ENCODE data around the gene NDE1. TPM values are rescaled to one million over a fixed set of nuclear protein-coding genes. Genes with fewer than 3 reads are reported as not detected.
"Not testable (repeated sequence)": the region's sequence is repeated elsewhere in the genome, so short reads cannot be mapped to it uniquely, and the experiment has no call there.

Gene NDE1, protein sequence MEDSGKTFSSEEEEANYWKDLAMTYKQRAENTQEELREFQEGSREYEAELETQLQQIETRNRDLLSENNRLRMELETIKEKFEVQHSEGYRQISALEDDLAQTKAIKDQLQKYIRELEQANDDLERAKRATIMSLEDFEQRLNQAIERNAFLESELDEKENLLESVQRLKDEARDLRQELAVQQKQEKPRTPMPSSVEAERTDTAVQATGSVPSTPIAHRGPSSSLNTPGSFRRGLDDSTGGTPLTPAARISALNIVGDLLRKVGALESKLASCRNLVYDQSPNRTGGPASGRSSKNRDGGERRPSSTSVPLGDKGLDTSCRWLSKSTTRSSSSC
- 17.5 and 22.0 TPM in 2 replicates for total RNA-seq

DNA sequence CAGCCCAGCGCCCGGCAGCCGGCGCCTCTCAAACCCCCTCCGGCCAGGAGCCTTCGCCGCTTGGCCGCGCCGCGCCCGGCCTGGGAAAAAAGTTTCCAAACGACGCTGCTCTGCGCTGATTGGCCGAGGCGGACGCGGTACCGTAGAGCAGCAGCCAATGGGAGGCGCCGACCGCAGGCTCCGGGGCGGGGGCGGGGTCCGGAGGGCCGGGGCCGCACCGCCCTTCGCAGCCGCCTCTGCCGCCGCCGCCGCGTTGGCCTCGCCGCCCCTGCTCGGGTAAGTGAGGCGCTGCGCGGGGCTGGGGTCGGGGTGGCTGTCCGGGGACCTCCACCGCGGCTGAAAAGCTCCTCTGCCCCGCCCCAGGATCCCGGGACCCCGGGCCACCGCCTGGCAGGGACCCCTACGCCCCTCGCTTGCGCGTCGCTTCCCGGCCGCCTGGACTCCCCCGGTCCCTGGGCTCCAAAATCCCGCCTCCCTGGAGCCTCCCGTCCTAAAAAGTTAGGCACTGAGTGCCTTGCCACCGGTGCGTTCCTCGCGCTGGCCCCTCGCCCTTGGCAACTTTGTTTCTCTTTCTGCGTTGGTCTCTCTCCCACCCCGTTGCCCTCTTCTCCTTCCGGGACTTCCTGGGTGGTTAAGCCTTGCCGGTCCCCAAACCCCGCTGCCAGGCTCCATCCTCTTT lies at the start of gene NDE1:
TSS of gene NDE1 (plus strand) at position 227 of the 679 bp plus-strand sequence. CDS start 14,534 bp downstream, outside the sequence.
- peak; percentile 92 to 93 for DNase-seq (ENCODE audit: low read depth in 2 of 2)

DNA sequence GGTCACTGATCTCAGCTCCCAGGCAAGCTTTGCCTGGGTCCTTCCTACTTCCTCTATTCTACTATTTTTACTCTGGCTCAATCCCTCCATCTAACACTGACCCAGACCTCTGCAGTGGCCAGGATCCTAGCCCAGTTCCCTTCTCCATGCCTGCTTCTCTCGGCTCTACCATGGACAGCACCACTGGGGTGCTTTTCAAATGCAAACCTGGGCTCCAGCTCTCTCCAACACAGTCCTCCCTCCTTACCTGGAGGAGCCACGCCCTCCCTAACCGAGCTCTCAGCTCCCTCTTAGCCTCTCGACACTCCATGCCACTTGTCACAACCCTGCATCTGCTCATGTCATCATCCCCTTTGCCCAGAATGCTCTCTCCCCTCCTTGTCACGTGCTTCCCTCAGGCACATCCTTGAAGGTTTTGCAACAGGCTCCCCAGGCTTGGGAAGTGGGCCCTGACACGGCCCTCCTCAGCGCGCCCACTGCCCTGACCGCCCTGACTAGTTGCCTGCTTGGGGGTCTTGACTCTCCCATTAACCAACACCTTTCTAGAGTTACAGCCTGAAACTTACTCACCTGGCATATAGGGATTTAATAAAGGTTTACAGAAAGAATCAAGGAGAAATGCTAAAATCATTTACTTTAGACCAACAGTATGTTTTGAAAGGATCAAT lies 48.7 kb upstream of the NDE1 start:
- DNase-seq (ENCODE audit: low read depth in 2 of 2): no peak

GRCh38 chr16:15602285-15603044 lies 47.6 kb upstream of the NDE1 start:
- DNase-seq (ENCODE audit: low read depth in 2 of 2): no peak

DNA sequence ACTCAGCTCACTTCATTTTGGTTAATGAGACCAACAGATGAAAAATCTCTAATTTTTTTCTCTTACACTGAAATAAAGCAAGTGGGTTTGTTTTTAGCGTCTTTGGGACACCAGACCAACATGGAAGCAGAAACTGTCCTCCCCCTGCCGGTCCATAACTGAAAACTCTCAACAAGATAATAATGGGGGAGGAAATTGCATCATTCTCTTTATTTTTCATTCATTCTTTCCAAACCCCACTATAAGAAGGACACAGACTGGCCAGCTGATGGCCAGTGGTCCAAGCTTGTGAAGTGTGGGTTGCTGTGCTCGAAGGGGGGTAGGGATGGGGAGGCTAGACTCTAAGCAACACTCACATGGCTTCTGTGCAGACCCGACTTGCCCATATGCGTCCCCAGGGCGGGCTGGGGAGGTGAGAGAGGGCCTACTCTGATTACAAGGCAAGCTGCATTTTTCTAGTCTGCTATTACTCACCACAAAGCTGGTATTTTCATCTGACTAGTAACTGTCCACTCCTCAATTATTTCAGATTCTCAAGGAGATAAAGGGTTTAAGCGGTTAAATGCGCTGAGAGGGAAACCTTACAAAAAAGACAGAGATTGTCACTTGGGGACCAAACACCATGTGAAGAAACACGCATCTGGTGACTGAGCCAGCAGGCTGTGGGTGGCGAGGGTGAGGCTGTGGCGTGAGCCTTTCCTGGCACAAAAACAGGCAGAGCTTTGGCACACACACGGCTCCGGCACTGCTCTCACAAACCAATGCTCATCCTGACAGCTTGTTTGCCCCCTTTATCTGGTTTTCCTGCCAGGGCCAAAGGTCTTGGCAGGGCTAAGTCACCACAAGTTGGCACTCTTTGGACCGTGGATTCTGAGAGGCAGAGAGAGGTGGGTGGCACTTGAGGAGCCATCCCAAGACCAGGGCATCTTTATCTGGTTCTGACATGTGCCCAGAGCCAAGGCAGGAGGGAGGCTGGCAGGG lies 45.3 kb upstream of the NDE1 start:
- peak in 1 of 2 donors; percentile 45 for DNase-seq (ENCODE audit: low read depth in 2 of 2)

GRCh38 chr16:15605839-15606517 lies 44.1 kb upstream of the NDE1 start:
- no peak for DNase-seq (ENCODE audit: low read depth in 2 of 2)

DNA sequence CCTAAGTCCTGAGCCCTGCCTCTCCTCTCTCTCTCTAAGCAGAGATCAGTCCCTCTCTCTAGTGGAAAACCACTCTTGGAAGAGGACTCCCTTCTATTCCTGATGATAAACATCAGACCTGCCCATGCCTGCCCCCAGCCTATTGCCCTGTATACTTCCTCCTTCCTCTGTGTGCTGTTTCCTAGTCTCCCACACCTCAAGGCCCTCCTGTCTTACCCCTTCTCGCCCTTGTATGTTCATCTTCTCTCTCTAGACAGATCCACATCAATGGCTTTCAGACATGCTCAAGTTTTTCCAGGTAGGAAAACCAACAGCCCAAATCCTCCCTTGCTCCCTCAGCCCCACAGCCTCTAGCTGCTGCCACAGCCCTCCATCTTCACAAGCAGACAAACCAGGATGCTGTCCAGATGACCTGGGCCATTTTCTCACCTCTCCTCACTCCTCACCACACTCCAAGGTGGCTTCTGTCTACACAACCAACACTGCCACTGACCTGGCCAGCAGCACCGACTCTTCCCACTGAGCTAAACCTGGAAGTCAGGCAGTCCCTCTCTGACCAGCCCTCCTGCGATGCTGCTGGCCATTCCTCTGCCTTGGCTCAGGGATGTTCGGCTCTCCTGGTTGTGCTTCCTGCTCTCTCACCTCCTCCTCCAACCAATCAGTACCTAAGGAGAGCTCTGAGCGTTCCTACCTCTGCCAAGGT lies 43.4 kb upstream of the NDE1 start:
- DNase-seq (ENCODE audit: low read depth in 2 of 2): no peak

GRCh38 chr16:15607221-15607699 lies 42.8 kb upstream of the NDE1 start:
- not testable (repeated sequence) for DNase-seq (ENCODE audit: low read depth in 2 of 2)

DNA sequence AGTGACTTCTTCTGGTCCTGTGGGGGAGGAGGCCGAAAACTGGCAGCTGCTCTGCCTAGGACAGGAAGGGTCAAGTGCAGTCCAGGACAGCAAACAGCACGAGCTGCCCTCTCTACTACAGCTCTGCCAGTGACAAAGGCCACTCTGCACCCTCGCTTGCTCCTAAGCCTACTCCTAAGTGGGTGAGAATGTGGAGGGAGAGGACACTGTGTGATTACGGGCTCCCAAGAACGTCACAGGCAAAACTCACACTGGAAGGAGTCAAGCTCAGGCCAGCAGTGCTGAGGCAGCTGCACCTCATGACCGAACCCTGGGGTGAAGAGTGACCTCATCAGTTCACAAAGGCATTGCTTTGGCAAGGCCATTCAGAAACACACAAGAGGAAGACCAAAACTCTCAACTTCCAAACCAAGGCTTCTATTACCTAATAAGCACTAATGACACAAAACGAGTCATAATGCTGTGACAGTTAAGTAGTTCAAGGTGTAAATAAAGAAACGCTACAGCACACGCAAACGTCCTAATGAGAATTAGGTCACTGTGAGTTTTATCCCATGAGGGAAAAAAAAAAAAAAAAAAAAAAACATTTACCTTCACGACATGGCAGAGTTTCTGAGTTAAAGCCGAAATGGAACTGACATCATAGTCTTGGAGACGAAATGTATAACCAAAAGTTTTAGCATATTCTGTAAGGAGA lies 42.2 kb upstream of the NDE1 start:
- DNase-seq (ENCODE audit: low read depth in 2 of 2): peak; percentile 28 to 53

DNA sequence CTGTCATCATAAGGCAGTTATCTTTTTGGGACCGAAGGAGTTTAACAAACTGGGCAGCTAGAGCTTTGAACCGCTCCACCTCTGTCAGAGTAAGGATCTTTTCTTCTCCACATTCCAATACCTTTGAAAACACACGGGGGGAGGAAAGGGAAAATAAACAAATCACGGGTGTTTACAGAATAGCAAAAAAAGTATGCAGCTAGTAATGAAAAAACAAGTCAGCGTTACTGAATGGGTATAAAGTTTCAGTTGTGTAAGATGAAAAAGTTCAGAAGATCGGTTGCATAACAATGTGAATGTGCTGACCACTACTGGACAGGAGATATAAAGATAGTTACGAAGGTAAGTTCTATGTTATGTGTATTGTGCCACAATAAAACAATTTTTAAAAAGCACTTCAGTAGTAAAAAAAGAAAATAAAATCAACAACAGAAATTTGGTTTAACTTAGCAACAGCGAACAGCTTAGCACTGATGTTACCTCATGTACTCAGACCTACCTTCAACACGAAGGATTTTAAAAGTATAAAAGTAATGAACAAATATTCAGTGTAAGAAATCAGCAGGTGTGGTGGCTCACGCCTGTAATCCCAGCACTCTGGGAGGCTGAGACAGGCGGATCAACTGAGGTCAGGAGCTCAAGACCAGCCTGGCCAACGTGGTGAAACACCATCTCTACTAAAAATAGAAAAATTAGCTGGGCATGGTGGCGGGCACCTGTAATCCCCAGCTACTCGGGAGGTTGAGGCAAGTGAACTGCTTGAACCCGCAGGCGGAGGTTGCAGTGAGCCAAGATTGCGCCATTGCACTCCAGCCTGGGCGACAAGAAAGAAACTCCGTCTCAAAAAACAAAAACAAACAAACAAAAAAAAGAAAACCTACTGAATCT lies 41.4 kb upstream of the NDE1 start:
- DNase-seq (ENCODE audit: low read depth in 2 of 2): peak in 1 of 2 donors; percentile 35

DNA sequence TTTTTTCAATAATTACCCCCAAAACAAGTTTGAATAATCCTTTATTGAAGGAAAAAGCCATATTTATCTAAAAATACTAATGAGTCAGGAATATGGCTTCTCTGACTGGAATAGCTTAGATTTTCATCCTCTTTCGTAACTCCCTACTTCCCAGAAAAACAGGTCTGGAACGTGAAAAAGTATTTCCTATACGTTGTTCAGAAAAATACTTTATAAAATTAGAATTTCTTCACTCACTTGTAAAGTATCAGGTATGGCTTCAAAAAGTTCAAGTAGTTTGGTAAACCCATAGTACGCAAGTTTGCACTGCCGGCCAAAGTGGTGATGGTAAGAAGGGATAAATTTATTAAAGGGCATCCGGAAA lies 40.8 kb upstream of the NDE1 start:
- no peak for DNase-seq (ENCODE audit: low read depth in 2 of 2)

DNA sequence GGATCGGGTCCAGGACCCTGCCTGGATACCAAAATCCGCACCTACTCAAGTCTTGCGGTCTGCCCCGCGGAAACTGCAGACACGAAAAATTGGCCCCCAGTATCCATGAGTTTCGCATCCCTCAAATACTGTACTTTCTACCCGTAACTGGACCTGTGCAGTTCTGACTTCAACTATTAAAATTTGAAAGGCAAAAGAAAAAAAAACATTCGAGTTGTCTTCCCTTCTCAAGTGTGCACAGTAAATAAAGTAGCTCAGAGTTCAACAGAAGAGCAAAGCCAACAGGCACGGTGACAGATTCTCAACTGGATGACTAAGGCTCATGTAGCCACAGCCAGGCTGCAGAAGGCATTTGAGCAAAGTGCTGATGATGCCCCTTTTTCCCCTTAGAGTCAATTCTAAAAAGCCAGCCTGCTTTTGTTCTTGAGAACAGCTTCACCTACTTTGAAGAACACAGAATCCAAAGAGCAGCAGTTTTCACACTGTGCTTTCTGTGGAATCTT lies 39.6 kb upstream of the NDE1 start:
- no peak for DNase-seq (ENCODE audit: low read depth in 2 of 2)

DNA sequence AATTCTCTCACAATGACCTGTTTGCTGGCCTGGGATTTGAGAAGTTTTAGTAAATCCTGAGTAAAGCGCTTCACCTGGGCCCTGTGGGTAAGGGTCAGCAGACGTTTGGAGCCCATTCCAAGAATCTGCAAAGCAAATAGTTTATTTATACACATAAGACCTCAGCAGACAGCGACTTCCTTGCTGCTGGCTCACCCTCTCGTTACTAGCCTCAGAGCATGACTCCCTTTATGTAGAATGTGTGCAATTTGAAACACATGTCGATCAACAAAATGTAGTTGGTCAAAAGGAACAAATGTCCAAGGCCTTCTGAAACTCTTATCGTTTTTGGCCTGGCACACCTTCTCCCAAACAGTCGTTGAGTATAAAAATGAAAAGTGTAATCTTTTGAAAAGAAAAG lies 38.4 kb upstream of the NDE1 start:
- peak in 1 of 2 donors; percentile 46 for DNase-seq (ENCODE audit: low read depth in 2 of 2)

DNA sequence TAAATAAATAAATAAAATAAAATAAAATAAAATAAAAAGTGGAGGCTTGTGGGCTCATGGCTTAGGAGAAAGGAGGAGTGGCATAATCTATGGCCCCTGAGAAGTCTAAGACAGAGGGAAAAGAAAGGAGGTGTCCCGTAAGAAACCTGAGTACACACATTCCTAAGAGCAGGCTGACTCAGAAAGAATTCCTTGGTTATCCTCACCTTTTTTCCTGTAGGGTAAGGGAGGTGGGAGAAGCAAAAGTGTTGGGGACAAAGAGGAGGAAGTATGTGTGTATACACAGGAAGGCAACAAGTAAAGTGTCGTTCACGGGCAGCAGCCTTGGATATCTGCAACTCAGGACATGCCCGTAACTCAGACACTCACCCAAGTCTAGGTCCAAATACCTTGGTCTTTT lies 36.4 kb upstream of the NDE1 start:
- DNase-seq (ENCODE audit: low read depth in 2 of 2): no peak

DNA sequence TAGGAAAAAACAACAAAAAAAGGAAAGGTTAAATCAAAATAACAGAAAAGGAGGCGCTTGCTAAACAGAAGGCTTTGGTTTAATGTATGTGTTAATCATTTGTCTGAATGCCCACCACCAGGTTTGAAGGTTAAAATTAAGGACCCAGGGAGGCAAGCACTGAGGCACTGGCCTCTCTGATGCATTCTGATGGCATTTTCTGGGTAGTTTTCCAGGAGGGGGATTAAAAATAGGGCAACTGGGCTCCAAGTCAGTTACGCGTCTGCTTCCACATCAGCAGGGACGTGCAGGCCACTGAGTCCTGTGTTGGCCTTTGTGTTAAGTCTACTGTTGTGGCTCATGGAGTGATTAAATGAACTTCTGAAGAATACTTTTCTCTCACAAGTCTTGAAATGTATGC lies 34.0 kb upstream of the NDE1 start:
- no peak for DNase-seq (ENCODE audit: low read depth in 2 of 2)

GRCh38 chr16:15616475-15617165 lies 33.4 kb upstream of the NDE1 start:
- no peak for DNase-seq (ENCODE audit: low read depth in 2 of 2)

DNA sequence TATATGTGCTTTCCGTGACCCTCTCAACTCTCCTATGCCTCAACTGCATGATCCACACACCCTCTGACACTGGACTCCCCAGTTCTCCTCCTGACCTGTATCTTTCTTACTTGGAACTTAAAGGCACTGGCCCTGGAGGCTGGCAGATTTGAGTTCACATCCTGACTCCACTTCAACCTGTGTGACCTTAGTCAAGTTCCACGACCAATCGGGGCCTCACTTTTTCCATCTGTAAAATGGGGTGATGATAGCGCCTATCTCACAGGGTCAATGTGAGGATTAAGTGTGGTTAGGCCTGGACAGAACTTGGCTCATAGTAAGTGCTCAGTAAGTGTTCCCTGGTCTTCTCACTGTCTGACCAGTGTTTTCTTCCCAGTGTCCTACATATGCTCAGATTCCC lies 32.1 kb upstream of the NDE1 start:
- no peak for DNase-seq (ENCODE audit: low read depth in 2 of 2)

DNA sequence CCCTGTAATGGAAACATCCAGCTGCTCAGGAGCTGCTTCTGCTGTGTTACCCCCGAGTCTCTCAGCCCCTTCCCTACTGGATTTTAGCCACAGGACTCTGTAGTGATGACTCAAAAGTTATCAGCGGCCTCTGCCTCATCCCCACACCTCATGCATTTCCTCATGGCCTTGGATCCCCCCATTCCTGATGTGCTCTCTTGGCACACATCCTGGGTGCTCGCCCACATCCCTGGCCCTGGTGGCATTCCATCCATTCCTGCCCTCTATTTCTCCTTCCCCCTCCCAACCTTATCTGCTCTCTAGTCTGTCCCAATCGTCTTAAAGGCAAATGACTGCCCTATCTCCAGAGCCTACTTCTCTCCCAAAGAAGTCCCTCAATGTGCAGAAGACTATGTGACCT lies 31.7 kb upstream of the NDE1 start:
- no peak for DNase-seq (ENCODE audit: low read depth in 2 of 2)

Data from lung microvascular endothelial cell (primary cell).